ENCODE measurements around the gene ORC3. TPM values are rescaled to one million over a fixed set of nuclear protein-coding genes. Genes with fewer than 3 reads are reported as not detected.
"Not testable (repeated sequence)": the region's sequence is repeated elsewhere in the genome, so short reads cannot be mapped to it uniquely, and the experiment has no call there.

ORC3 gene
- total and polyA plus RNA-seq, 2 donors (not counting 3 experiments of a cell fraction or from before 2014, with no cell fraction given) = 9.2 to 17.9 TPM

GRCh38 chr6:87706187-87706966 is 116.4 kb downstream of the ORC3 start:
- CTCF ChIA-PET = interaction anchor here (1.0 kb wide), 1 partner anchor 118 kb away, joined by 3 read pairs; no protein-coding TSS in a partner anchor
- no peak for DNase-seq (ENCODE audit: low read depth, low spot score)
- no TSS peak for BruUV-seq (replicated peaks)
- Histone ChIP-seq H3K36me3 (ENCODE audit: control insufficient read depth in 2 of 2, extremely low read depth in 1 of 2, insufficient read depth in 2 of 2, low read length in 2 of 2) (no peaks in the 10 kb centered on the region), H3K4me1 (ENCODE audit: control insufficient read depth, extremely low read depth, insufficient read depth, low read length) (peaks cover 5% of the 10 kb centered on the region), H3K79me2 (ENCODE audit: control insufficient read depth, insufficient read depth, low read length) (peaks cover 6% of the 10 kb centered on the region), H3K9me3 (replicated peaks; ENCODE audit: control insufficient read depth, insufficient read depth, low read length) (no peaks in the 10 kb centered on the region), H3K9me1 (replicated peaks; ENCODE audit: control insufficient read depth, extremely low read depth, insufficient read depth, low read length) (no peaks in the 10 kb centered on the region), H3K27me3 (ENCODE audit: control insufficient read depth in 2 of 2, insufficient read depth in 2 of 2, low read length in 2 of 2) (no peaks in the 10 kb centered on the region), H3K4me3 (replicated peaks in 1 of 3; ENCODE audit: insufficient read depth in 1 of 3, low read depth in 1 of 3, low read length in 3 of 3) (no peak overlapping the region), H4K20me1 (replicated peaks; ENCODE audit: control insufficient read depth, extremely low read depth, insufficient read depth, low read length) (no peaks in the 10 kb centered on the region), H3K9ac (replicated peaks; ENCODE audit: extremely low read depth, insufficient read depth, low read length) (no peak overlapping the region), H2AFZ (ENCODE audit: low read depth, low read length) (no peak overlapping the region), H3K4me2 (ENCODE audit: insufficient read depth, low read length) (no peak overlapping the region), H3K27ac (ENCODE audit: insufficient read depth, low read depth, low read length) (no peak overlapping the region)
- intact Hi-C loops (cut with micrococcal nuclease) (loop anchor here (10.0 kb wide), 1 partner anchor 1168 kb away; no protein-coding TSS in a partner anchor), dilution Hi-C loops (cut with MboI; ENCODE audit: extremely low pct_ligation_motif_present, low sequenced_read_pairs) (no loop called here)
- POLR2A ChIA-PET = no interaction called here
- TF ChIP-seq MAX (IDR thresholded peaks at IDR 0.05; ENCODE audit: insufficient read depth, insufficient read length) = no peak
- no peak for TF ChIP-seq GATA2 (IDR thresholded peaks at IDR 0.05; ENCODE audit: insufficient read depth, insufficient read length, low read depth, low read length)
- no peak for TF ChIP-seq CTCF (IDR thresholded peaks at IDR 0.05; ENCODE audit: extremely low read depth in 1 of 2, insufficient read depth in 1 of 2, low read depth in 1 of 2, low read length in 2 of 2)
- TF ChIP-seq POLR2AphosphoS5 (IDR thresholded peaks at IDR 0.05; ENCODE audit: insufficient read depth, low read depth, low read length) = no peak
- no peak for TF ChIP-seq FOS (IDR thresholded peaks at IDR 0.05; ENCODE audit: borderline replicate concordance, insufficient read depth, low read length)
- no peak for TF ChIP-seq MYC (IDR thresholded peaks at IDR 0.05; ENCODE audit: low read depth, low read length)
- TF ChIP-seq POLR2A (IDR thresholded peaks at IDR 0.05; ENCODE audit: low read depth, low read length) = no peak
- no peak for TF ChIP-seq EZH2 (IDR thresholded peaks at IDR 0.05; ENCODE audit: borderline replicate concordance, low read depth, low read length, severe bottlenecking)
- no peak for TF ChIP-seq JUN (IDR thresholded peaks at IDR 0.05; ENCODE audit: borderline replicate concordance, insufficient read depth, insufficient read length, low read depth)
- FAIRE-seq = no peak

GRCh38 chr6:87708581-87709427 is 118.9 kb downstream of the ORC3 start:
- FAIRE-seq; H3K4me3 ChIP-seq (replicated peaks in 1 of 3; ENCODE audit: insufficient read depth in 1 of 3, low read depth in 1 of 3, low read length in 3 of 3); H3K79me2 ChIP-seq (ENCODE audit: control insufficient read depth, insufficient read depth, low read length); H3K9me3 ChIP-seq (replicated peaks; ENCODE audit: control insufficient read depth, insufficient read depth, low read length); H3K4me1 ChIP-seq (ENCODE audit: control insufficient read depth, extremely low read depth, insufficient read depth, low read length); POLR2A ChIA-PET; dilution Hi-C loops (cut with MboI; ENCODE audit: extremely low pct_ligation_motif_present, low sequenced_read_pairs); H3K27me3 ChIP-seq (ENCODE audit: control insufficient read depth in 2 of 2, insufficient read depth in 2 of 2, low read length in 2 of 2); H3K9ac ChIP-seq (replicated peaks; ENCODE audit: extremely low read depth, insufficient read depth, low read length); H3K27ac ChIP-seq (ENCODE audit: insufficient read depth, low read depth, low read length); H4K20me1 ChIP-seq (replicated peaks; ENCODE audit: control insufficient read depth, extremely low read depth, insufficient read depth, low read length); H3K4me2 ChIP-seq (ENCODE audit: insufficient read depth, low read length); H3K9me1 ChIP-seq (replicated peaks; ENCODE audit: control insufficient read depth, extremely low read depth, insufficient read depth, low read length); DNase-seq (ENCODE audit: low read depth, low spot score); BruUV-seq (replicated peaks); CTCF ChIA-PET; H2AFZ ChIP-seq (ENCODE audit: low read depth, low read length); H3K36me3 ChIP-seq (ENCODE audit: control insufficient read depth in 2 of 2, extremely low read depth in 1 of 2, insufficient read depth in 2 of 2, low read length in 2 of 2): not testable (repeated sequence)
- intact Hi-C loops (cut with micrococcal nuclease) = loop anchor here (10.0 kb wide), 1 partner anchor 1166 kb away; no protein-coding TSS in a partner anchor
